Measurements from ENCODE around the gene CTNNA1. TPM values are rescaled to one million over a fixed set of nuclear protein-coding genes. Genes with fewer than 3 reads are reported as not detected.

The CTNNA1 gene
- total and polyA plus RNA-seq, 2 donors (not counting 3 experiments of a cell fraction or from before 2014, with no cell fraction given): 156 to 394 TPM

GRCh38 chr5:138909734-138910133 is 156.5 kb downstream of the CTNNA1 start:
- ChIA-PET POLR2A (no interaction called here), CTCF (interaction anchor here (0.8 kb wide), 1 partner anchor 85 kb away, joined by 7 read pairs; no protein-coding TSS in a partner anchor)
- Histone ChIP-seq H4K20me1 (replicated peaks; ENCODE audit: control insufficient read depth, extremely low read depth, insufficient read depth, low read length) (peaks cover 3% of the 10 kb centered on the region), H3K4me3 (replicated peaks in 1 of 3; ENCODE audit: insufficient read depth in 1 of 3, low read depth in 1 of 3, low read length in 3 of 3) (no peak overlapping the region), H2AFZ (ENCODE audit: low read depth, low read length) (no peak overlapping the region), H3K4me2 (ENCODE audit: insufficient read depth, low read length) (no peak overlapping the region), H3K27me3 (ENCODE audit: control insufficient read depth in 2 of 2, insufficient read depth in 2 of 2, low read length in 2 of 2) (no peaks in the 10 kb centered on the region), H3K9ac (replicated peaks; ENCODE audit: extremely low read depth, insufficient read depth, low read length) (no peak overlapping the region), H3K9me1 (replicated peaks; ENCODE audit: control insufficient read depth, extremely low read depth, insufficient read depth, low read length) (no peaks in the 10 kb centered on the region), H3K9me3 (replicated peaks; ENCODE audit: control insufficient read depth, insufficient read depth, low read length) (no peaks in the 10 kb centered on the region), H3K36me3 (ENCODE audit: control insufficient read depth in 2 of 2, extremely low read depth in 1 of 2, insufficient read depth in 2 of 2, low read length in 2 of 2) (peaks cover 12 to 15% of the 10 kb centered on the region in 2 experiments), H3K79me2 (ENCODE audit: control insufficient read depth, insufficient read depth, low read length) (peaks cover 13% of the 10 kb centered on the region), H3K27ac (ENCODE audit: insufficient read depth, low read depth, low read length) (no peak overlapping the region), H3K4me1 (ENCODE audit: control insufficient read depth, extremely low read depth, insufficient read depth, low read length) (no peaks in the 10 kb centered on the region)
- no peak for FAIRE-seq
- dilution Hi-C loops (cut with MboI; ENCODE audit: extremely low pct_ligation_motif_present, low sequenced_read_pairs) (no loop called here), intact Hi-C loops (cut with micrococcal nuclease) (no loop called here)
- DNase-seq (ENCODE audit: low read depth, low spot score): no peak
- BruUV-seq (replicated peaks): no TSS peak
- TF ChIP-seq FOS (IDR thresholded peaks at IDR 0.05; ENCODE audit: borderline replicate concordance, insufficient read depth, low read length) (no peak), POLR2A (IDR thresholded peaks at IDR 0.05; ENCODE audit: low read depth, low read length) (no peak), POLR2AphosphoS5 (IDR thresholded peaks at IDR 0.05; ENCODE audit: insufficient read depth, low read depth, low read length) (no peak), CTCF (IDR thresholded peaks at IDR 0.05; ENCODE audit: extremely low read depth in 1 of 2, insufficient read depth in 1 of 2, low read depth in 1 of 2, low read length in 2 of 2) (no peak), MAX (IDR thresholded peaks at IDR 0.05; ENCODE audit: insufficient read depth, insufficient read length) (no peak), GATA2 (IDR thresholded peaks at IDR 0.05; ENCODE audit: insufficient read depth, insufficient read length, low read depth, low read length) (no peak), MYC (IDR thresholded peaks at IDR 0.05; ENCODE audit: low read depth, low read length) (no peak), JUN (IDR thresholded peaks at IDR 0.05; ENCODE audit: borderline replicate concordance, insufficient read depth, insufficient read length, low read depth) (no peak), EZH2 (IDR thresholded peaks at IDR 0.05; ENCODE audit: borderline replicate concordance, low read depth, low read length, severe bottlenecking) (no peak)

Data from endothelial cell of umbilical vein (primary cell).